Fibroblast of villous mesenchyme (primary cell): ENCODE measurements around the gene ANKS1B. TPM values are rescaled to one million over a fixed set of nuclear protein-coding genes. Genes with fewer than 3 reads are reported as not detected.

Experiments
- DNase-seq: peaks from one replicate; pipeline ENCODE4 v3.0.0-alpha.2; 2010; ENCODE audit warnings: low read depth
- H3K4me3 ChIP-seq: 2 replicates; pipeline ENCODE4 v1.5.1; 2011; ENCODE audit warnings: low read depth, mild to moderate bottlenecking, low read length
- CTCF ChIP-seq: IDR thresholded peaks from 2 replicates; pipeline ENCODE4 v1.5.1; 2012; ENCODE audit warnings: low read depth, mild to moderate bottlenecking, low read length; ENCODE audit not compliant: insufficient read depth
- total RNA-seq: library from RNA; depleted of rRNA; stranded (reverse); fragments of >200 nt; gene quantifications from 2 replicates; pipeline ENCODE4 v1.2.3, GENCODE V29; 2012

The ANKS1B gene
- total RNA-seq, 1 donor: 0.86 TPM

DNA sequence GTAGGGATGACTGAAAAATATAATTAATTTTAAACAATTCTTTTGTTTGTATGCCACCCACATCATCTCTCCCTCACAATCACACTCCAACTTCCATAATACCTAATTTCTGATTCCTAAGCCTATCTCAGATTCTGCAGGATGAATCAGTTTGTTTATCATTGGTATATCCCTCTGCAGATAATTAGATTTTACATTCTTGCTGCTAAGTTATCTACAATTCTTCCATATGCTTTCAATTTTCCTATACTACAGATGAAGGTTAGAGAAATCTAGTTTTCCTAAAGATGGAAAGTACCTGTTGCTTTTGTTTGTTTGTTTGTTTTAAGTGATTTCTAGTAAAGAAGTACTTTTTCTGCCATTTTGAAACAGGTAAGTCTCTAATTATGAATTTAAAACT lies 105.3 kb downstream of the ANKS1B start:
- DNase-seq: no peak
- no peak for TF ChIP-seq CTCF

GRCh38 chr12:99875081-99875480 lies 109.7 kb downstream of the ANKS1B start:
- no peak for DNase-seq
- H3K4me3 ChIP-seq: no peak overlapping the region
- TF ChIP-seq CTCF: no peak

More for the DNA sequence above, 105.3 kb downstream of the ANKS1B start:
- no peak overlapping the region for H3K4me3 ChIP-seq

DNA sequence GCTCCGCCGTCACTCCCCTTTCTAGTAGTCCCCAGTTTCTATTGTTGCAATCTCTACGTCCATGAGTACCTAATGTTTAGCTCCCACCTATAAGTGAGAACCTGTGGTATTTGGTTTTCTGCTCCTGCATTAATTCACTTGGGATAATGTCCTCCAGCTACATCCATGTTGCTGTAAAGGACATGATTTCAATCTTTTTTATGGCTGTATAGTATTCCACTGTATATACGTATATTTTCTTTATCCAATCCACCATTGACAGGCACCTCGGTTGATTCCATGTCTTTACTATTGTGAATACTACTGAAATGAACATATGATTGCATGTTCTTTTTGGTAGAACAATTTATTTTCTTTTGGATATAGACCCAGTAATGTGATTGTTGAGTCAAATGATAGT lies 114.7 kb downstream of the ANKS1B start:
- no peak for DNase-seq
- no peak overlapping the region for H3K4me3 ChIP-seq
- TF ChIP-seq CTCF: no peak

- no peak overlapping the region for H3K4me3 ChIP-seq
- DNase-seq: no peak
- TF ChIP-seq CTCF: no peak
Measured at GRCh38 chr12:99861731-99862130, 123.0 kb downstream of the ANKS1B start.

GRCh38 chr12:99859126-99859525 lies 125.6 kb downstream of the ANKS1B start:
- TF ChIP-seq CTCF: no peak
- no peak for DNase-seq
- H3K4me3 ChIP-seq: no peak overlapping the region

DNA sequence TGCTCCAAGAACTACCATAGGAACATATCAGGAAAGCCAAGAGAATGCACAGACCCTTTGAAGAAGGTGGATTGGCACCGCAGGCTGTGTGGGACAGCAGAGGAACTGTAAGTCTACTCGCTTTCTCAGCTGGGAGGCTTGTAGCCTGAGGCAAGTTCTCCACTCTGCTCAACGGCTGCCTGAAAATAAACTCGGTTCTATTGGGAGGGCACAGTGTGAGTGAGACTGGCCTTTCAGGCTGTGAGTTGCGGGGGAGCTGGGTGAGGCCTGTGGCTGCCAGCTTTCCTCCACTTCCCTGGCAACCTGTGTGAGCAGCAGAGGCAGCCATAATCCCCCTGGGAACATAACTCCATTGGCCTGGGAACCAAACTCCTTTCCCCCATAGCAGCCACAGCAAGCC lies 132.1 kb downstream of the ANKS1B start:
- no peak for TF ChIP-seq CTCF
- DNase-seq: no peak
- H3K4me3 ChIP-seq: no peak overlapping the region

- no peak for TF ChIP-seq CTCF
- no peak for DNase-seq
- H3K4me3 ChIP-seq: no peak overlapping the region
Measured at GRCh38 chr12:99847936-99848335, 136.8 kb downstream of the ANKS1B start.
